ENCODE measurements around the gene CD63.
A peak's percentile ranks its signal among the peaks of the same experiment; 100 is the strongest.

Gene CD63

DNA sequence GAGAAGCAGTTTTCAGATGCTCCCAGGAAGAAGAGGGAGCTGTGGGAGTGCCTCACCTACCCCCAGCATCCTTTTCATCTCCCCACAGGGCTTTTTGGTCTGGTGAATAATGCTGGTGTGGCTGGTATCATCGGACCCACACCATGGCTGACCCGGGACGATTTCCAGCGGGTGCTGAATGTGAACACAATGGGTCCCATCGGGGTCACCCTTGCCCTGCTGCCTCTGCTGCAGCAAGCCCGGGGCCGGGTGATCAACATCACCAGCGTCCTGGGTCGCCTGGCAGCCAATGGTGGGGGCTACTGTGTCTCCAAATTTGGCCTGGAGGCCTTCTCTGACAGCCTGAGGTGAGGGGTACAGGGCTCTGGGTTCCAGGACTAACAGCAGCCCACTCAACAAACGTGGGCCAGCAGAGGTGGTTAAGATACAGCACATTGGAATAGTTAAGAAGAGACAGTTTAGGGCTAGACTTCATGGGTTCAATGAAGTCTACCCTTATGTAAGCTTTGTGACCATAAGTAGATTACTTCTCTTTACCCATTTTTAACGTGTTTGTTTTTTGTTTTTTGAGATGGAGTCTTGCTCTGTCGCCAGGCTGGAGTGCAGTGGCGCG, 7.1 kb downstream of the CD63 start:
- Histone ChIP-seq H3K27ac (ENCODE audit: low read length) (no peak overlapping the region), H3K4me3 (ENCODE audit: low read length) (no peak overlapping the region), H3K9me3 (ENCODE audit: control insufficient read depth, insufficient read depth, low read length) (no peaks in the 10 kb centered on the region), H3K4me1 (ENCODE audit: control insufficient read depth, insufficient read depth, low read length) (peaks cover 11% of the 10 kb centered on the region), H3K27me3 (ENCODE audit: control insufficient read depth, insufficient read depth, low read length) (no peaks in the 10 kb centered on the region), H3K36me3 (ENCODE audit: control insufficient read depth, insufficient read depth, low read length) (peaks cover 8% of the 10 kb centered on the region)
- no peak for DNase-seq (ENCODE audit: low read depth, low spot score)
- WGBS (ENCODE audit: insufficient coverage, insufficient read length) = no CpG with 5 or more reads among the region's 14 CpGs

DNA sequence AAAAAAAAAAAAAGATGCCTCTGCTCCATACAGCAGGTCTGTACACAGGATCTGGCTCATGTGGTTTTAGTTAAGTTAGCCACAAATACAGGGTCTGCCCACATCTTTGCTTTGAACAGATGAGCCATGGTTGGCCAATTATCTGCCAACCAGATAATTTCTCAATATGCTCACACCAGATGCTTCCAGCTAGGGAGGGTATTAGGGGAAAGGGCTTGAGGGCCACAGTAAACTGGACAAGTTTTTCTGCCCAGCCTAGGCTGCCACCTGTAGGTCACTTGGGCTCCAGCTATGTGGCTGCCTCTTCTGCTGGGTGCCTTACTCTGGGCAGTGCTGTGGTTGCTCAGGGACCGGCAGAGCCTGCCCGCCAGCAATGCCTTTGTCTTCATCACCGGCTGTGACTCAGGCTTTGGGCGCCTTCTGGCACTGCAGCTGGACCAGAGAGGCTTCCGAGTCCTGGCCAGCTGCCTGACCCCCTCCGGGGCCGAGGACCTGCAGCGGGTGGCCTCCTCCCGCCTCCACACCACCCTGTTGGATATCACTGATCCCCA, 7.8 kb downstream of the CD63 start:
- no peak for DNase-seq (ENCODE audit: low read depth, low spot score)

GRCh38 chr12:55720071-55720564, 8.7 kb downstream of the CD63 start, which contains the start of gene RDH5:
Gene RDH5, plus strand, starts transcription at chr12:55720393. Its CDS starts 792 bp downstream, at chr12:55721185.
- H3K27me3 ChIP-seq (ENCODE audit: control insufficient read depth, insufficient read depth, low read length) = no peaks in the 10 kb centered on the region
- no peak within 1 kb of the TSS for H3K4me3 ChIP-seq (ENCODE audit: low read length)
- H3K9me3 ChIP-seq (ENCODE audit: control insufficient read depth, insufficient read depth, low read length) = no peaks in the 10 kb centered on the region
- WGBS (ENCODE audit: insufficient coverage, insufficient read length) = no CpG with 5 or more reads among the region's 6 CpGs
- DNase-seq (ENCODE audit: low read depth, low spot score) = no peak
- H3K36me3 ChIP-seq (ENCODE audit: control insufficient read depth, insufficient read depth, low read length) = peaks cover 5% of the 10 kb centered on the region
- no peak within 1 kb of the TSS for H3K27ac ChIP-seq (ENCODE audit: low read length)
- H3K4me1 ChIP-seq (ENCODE audit: control insufficient read depth, insufficient read depth, low read length) = peaks cover 11% of the 10 kb centered on the region

More for the DNA sequence above, 7.8 kb downstream of the CD63 start:
- Histone ChIP-seq H3K9me3 (ENCODE audit: control insufficient read depth, insufficient read depth, low read length) (no peaks in the 10 kb centered on the region), H3K27ac (ENCODE audit: low read length) (no peak overlapping the region), H3K4me1 (ENCODE audit: control insufficient read depth, insufficient read depth, low read length) (peaks cover 11% of the 10 kb centered on the region), H3K4me3 (ENCODE audit: low read length) (no peak overlapping the region), H3K36me3 (ENCODE audit: control insufficient read depth, insufficient read depth, low read length) (peaks cover 5% of the 10 kb centered on the region), H3K27me3 (ENCODE audit: control insufficient read depth, insufficient read depth, low read length) (no peaks in the 10 kb centered on the region)
- no CpG with 5 or more reads among the region's 9 CpGs for WGBS (ENCODE audit: insufficient coverage, insufficient read length)

DNA sequence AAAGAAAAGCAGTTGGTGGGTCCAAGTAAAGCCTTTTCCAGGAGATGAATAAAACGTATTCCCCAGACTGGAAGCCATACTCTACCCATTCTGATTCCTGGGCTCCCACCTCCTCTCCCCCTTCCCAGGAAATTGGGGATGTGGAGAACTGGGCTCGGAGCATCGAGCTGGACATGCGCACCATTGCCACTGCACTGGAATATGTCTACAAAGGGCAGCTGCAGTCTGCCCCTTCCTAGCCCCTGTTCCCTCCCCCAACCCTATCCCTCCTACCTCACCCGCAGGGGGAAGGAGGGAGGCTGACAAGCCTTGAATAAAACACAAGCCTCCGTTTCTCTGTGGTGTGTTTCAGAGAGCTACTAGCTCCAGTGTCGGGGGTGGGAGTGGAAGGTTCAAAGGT, 9.4 kb downstream of the CD63 start:
- H3K4me1 ChIP-seq (ENCODE audit: control insufficient read depth, insufficient read depth, low read length) = peaks cover 11% of the 10 kb centered on the region
- WGBS (ENCODE audit: insufficient coverage, insufficient read length) = no CpG with 5 or more reads among the region's 7 CpGs
- H3K36me3 ChIP-seq (ENCODE audit: control insufficient read depth, insufficient read depth, low read length) = peaks cover 5% of the 10 kb centered on the region
- no peaks in the 10 kb centered on the region for H3K27me3 ChIP-seq (ENCODE audit: control insufficient read depth, insufficient read depth, low read length)
- H3K4me3 ChIP-seq (ENCODE audit: low read length) = no peak overlapping the region
- H3K9me3 ChIP-seq (ENCODE audit: control insufficient read depth, insufficient read depth, low read length) = no peaks in the 10 kb centered on the region
- no peak for DNase-seq (ENCODE audit: low read depth, low spot score)
- H3K27ac ChIP-seq (ENCODE audit: low read length) = no peak overlapping the region

- Histone ChIP-seq H3K27me3 (ENCODE audit: control insufficient read depth, insufficient read depth, low read length) (no peaks in the 10 kb centered on the region), H3K9me3 (ENCODE audit: control insufficient read depth, insufficient read depth, low read length) (no peaks in the 10 kb centered on the region), H3K4me1 (ENCODE audit: control insufficient read depth, insufficient read depth, low read length) (peaks cover 11% of the 10 kb centered on the region), H3K27ac (ENCODE audit: low read length) (no peak overlapping the region), H3K36me3 (ENCODE audit: control insufficient read depth, insufficient read depth, low read length) (no peaks in the 10 kb centered on the region; the same call in 1 of the 2 replicates), H3K4me3 (ENCODE audit: low read length) (no peak overlapping the region)
- WGBS (ENCODE audit: insufficient coverage, insufficient read length) = no CpG with 5 or more reads among the region's 4 CpGs
- no peak for DNase-seq (ENCODE audit: low read depth, low spot score)
These were observed 10.1 kb downstream of the CD63 start for GRCh38 chr12:55718624-55719275.

- WGBS (ENCODE audit: insufficient coverage, insufficient read length) = no CpG with 5 or more reads among the region's 4 CpGs
- Histone ChIP-seq H3K4me1 (ENCODE audit: control insufficient read depth, insufficient read depth, low read length) (peaks cover 11% of the 10 kb centered on the region), H3K27me3 (ENCODE audit: control insufficient read depth, insufficient read depth, low read length) (no peaks in the 10 kb centered on the region), H3K36me3 (ENCODE audit: control insufficient read depth, insufficient read depth, low read length) (no peaks in the 10 kb centered on the region; the same call in 1 of the 2 replicates), H3K9me3 (ENCODE audit: control insufficient read depth, insufficient read depth, low read length) (no peaks in the 10 kb centered on the region), H3K27ac (ENCODE audit: low read length) (no peak overlapping the region), H3K4me3 (ENCODE audit: low read length) (no peak overlapping the region)
- no peak for DNase-seq (ENCODE audit: low read depth, low spot score)
These were observed 10.8 kb downstream of the CD63 start for GRCh38 chr12:55718015-55718414.

GRCh38 chr12:55717011-55718007, 11.5 kb downstream of the CD63 start:
- no peak for DNase-seq (ENCODE audit: low read depth, low spot score)
- Histone ChIP-seq H3K4me3 (ENCODE audit: low read length) (peak overlapping the region; percentile 72; the same call in 1 of the 2 replicates), H3K27me3 (ENCODE audit: control insufficient read depth, insufficient read depth, low read length) (no peaks in the 10 kb centered on the region), H3K9me3 (ENCODE audit: control insufficient read depth, insufficient read depth, low read length) (no peaks in the 10 kb centered on the region), H3K36me3 (ENCODE audit: control insufficient read depth, insufficient read depth, low read length) (no peaks in the 10 kb centered on the region; the same call in 1 of the 2 replicates), H3K27ac (ENCODE audit: low read length) (no peak overlapping the region), H3K4me1 (ENCODE audit: control insufficient read depth, insufficient read depth, low read length) (peaks cover 11% of the 10 kb centered on the region)
- WGBS (ENCODE audit: insufficient coverage, insufficient read length) = no CpG with 5 or more reads among the region's 8 CpGs

- Histone ChIP-seq H3K27ac (ENCODE audit: low read length) (no peak overlapping the region), H3K4me1 (ENCODE audit: control insufficient read depth, insufficient read depth, low read length) (peaks cover 11% of the 10 kb centered on the region), H3K36me3 (ENCODE audit: control insufficient read depth, insufficient read depth, low read length) (no peaks in the 10 kb centered on the region; the same call in 1 of the 2 replicates), H3K9me3 (ENCODE audit: control insufficient read depth, insufficient read depth, low read length) (no peaks in the 10 kb centered on the region), H3K27me3 (ENCODE audit: control insufficient read depth, insufficient read depth, low read length) (no peaks in the 10 kb centered on the region), H3K4me3 (ENCODE audit: low read length) (peak overlapping the region; percentile 72; the same call in 1 of the 2 replicates)
- no peak for DNase-seq (ENCODE audit: low read depth, low spot score)
- no CpG with 5 or more reads among the region's 13 CpGs for WGBS (ENCODE audit: insufficient coverage, insufficient read length)
These were observed 12.2 kb downstream of the CD63 start for GRCh38 chr12:55716582-55716957.

GRCh38 chr12:55715833-55716581, 12.8 kb downstream of the CD63 start, which contains the start of gene BLOC1S1:
Gene BLOC1S1, plus strand, starts transcription at chr12:55716046. Its CDS starts 6 bp downstream, at chr12:55716052.
- peak within 1 kb of the TSS; percentile 72; the same call in 1 of the 2 replicates for H3K4me3 ChIP-seq (ENCODE audit: low read length)
- no peak within 1 kb of the TSS for H3K27ac ChIP-seq (ENCODE audit: low read length)
- no CpG with 5 or more reads among the region's 42 CpGs for WGBS (ENCODE audit: insufficient coverage, insufficient read length)
- DNase-seq (ENCODE audit: low read depth, low spot score) = no peak
- no peaks in the 10 kb centered on the region for H3K9me3 ChIP-seq (ENCODE audit: control insufficient read depth, insufficient read depth, low read length)
- no peaks in the 10 kb centered on the region for H3K27me3 ChIP-seq (ENCODE audit: control insufficient read depth, insufficient read depth, low read length)
- H3K36me3 ChIP-seq (ENCODE audit: control insufficient read depth, insufficient read depth, low read length) = no peaks in the 10 kb centered on the region; the same call in 1 of the 2 replicates
- peaks cover 11% of the 10 kb centered on the region for H3K4me1 ChIP-seq (ENCODE audit: control insufficient read depth, insufficient read depth, low read length)
